HG02981 (cell line): Measurements from ENCODE around the gene CBFA2T2.

Experiments
- ATAC-seq: cut with Tn5 transposase; IDR thresholded peaks from one replicate; pipeline ENCODE4 v1.9.1; 2021; ENCODE audit warnings: mild to moderate bottlenecking, moderate library complexity; ENCODE audit not compliant: unreplicated experiment

Gene CBFA2T2

DNA sequence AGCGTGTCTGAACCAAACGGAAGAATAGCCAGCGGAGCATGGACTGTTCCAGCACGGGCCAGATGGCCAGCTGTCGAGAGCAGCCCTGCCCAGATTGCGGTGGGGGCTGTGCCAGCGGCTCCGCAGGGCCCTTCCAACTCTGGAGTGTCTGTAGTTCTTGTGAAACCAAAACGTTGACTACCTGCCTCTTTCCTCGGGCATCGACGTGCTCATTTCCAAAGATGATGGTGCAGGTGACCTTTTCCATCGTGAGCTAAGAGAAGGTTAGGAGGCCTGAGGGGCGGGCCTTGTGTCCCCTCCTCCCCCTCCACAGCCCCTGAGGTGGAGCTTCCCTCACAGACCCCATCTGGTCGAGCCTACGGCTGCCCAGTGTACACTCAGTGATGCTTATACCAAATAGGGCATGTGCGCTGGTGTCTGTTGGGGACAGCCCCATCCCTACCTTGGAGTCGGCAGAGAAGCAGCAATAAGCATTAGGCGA, 159.3 kb downstream of the CBFA2T2 start:
- no peak for ATAC-seq

DNA sequence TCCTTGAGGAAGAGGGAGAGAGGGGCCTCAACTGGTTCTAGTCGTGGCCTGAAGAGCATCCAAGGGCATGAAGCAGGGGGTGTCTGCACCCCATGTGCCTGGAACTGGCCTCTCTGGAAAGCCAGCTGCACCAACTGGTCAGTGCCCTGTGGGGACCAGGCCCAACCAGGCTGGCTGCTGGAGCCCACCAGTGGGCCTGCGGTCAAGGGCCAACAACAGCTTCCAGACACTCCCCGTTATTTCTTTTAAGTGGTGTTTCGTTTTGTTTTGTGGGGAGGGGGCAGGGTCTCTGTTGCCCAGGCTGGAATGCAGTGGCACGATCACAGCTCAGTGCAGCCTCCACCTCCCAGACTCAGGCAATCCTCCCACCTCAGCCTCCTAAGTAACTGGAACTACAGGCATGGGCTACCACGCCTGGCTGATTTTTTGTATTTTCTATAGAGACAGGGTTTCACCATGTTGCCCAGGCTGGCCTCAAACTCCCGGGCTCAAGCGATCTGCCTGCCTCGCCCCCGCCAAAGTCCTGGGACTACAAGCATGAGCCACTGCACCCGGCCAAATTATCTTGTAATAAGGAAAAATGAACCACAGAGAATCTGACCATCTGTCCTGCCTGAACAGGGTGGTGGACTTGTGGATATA, 160.3 kb downstream of the CBFA2T2 start:
- no peak for ATAC-seq

DNA sequence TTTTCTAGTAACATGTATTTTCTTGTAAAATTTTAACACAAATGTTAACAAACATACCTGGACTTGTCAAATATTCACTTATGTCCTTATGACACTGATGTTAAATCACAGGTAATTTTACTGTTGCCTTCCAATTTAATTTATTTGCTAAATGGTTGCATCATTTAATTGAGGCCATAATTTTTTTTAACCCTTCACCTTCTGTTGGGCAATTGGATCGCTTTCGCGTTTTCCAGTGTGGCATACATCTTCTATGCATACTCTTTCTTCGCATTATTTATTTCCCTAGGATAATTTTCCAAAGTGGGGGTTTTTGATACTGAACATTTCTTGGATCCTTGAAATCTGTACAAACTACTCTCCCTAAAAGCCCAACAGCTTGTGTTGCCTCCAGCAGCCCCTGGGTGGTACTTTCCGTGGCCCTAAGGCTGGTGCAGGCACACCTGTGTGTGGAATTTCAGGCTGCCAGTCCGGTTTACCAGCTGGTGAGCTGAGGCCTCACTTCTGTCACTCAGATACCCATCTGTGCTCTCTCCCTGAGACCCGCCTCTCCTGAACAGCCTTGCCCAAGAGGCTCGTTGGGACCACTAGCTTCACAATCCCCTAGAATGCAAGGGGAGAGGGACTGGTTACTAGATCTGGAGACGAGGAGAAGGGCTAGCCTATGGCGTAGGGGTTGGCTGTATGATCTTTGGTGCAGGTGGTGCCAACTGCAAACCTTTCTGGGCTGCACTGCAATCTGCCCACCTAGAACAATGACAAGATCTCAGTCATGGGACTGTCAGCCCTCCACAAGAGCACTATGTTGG, 161.1 kb downstream of the CBFA2T2 start:
- no peak for ATAC-seq

DNA sequence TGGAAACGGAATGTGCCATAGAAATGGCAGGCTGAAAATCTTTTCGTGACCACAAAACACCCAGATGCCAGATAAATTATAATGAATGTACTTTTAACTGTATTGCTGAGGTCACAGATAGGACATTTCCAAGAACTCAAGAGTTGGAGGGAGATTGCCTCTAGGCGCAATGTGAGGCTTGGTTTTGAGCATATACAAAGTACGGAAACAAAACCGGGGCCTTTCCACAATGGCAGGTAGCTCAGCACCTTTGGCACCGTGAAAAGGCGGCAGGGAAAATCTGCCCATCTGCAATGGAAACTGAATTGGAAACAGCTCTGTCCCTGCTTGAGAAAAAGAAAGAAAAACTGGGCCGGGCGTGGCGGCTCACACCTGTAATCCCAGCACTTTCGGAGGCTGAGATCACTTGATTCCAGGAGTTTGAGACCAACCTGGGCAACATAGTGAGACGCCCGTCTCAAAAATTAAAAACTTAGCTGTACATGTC, 161.7 kb downstream of the CBFA2T2 start:
- ATAC-seq, result no peak

DNA sequence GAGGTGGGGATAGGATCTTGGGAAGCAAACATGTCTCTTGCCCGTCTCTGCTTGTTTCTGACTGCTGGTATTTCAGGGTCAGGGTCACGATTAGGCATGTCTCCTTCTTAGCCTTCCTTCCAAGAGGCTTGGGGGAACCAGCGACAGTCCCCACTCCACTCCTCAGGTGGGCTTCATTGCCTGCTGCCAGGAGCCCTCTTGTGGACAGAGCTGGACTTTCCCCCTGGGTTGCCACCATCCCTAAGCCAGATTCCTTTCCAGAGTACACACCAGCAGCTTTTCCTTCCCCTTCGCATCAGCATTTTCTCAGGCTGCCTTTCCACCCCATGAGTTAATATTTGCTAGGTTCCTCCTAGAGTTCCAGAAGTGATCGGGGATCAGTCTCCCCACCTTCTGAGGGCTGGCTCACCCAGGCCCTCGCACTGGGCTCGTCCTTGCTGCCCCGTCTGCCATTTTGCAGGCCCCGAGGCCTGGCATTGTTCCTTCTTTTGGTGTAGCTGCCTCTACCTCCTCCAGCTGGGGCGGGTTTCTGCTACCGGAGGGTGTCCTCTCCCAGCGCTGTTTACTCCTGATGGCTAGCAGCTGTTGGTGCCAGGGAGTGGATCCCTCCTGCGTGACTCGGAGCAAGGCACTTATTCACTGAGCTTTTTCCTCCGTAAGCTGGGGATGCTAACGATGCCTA, 163.5 kb downstream of the CBFA2T2 start:
- ATAC-seq, result no peak

DNA sequence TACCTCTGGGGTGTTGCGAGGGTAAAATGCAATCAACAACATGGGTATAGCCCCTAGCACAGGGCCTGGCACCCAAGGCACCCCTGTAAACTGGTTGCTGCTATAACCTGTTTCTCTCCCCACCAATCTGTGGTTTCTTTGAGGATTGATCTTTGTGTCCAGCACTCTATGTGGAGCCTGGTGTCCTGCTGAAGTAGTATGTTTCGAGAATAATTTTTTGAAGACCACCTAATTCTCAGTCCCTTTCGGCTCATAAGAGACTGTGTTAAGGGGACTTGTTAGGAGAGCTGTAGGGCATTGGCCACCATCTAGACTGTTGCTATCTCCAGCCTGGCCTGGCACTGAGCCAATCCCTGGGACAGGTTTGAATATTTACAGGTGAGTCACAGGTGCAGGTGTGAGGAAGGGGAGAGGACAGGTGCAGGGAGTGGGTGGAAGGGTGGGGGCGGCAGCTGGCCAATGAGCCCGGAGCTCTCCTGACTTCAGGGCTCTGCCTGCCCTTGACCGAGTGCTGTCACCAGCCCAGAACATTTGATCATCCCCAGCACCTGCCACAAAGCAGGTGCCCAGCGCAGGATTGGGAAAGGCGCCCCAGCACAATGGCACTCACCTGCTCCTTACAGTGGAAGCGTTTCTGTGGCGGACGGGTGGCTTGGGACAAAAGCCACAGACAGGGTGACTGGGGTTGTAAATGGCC, 164.2 kb downstream of the CBFA2T2 start:
- ATAC-seq, result no peak

DNA sequence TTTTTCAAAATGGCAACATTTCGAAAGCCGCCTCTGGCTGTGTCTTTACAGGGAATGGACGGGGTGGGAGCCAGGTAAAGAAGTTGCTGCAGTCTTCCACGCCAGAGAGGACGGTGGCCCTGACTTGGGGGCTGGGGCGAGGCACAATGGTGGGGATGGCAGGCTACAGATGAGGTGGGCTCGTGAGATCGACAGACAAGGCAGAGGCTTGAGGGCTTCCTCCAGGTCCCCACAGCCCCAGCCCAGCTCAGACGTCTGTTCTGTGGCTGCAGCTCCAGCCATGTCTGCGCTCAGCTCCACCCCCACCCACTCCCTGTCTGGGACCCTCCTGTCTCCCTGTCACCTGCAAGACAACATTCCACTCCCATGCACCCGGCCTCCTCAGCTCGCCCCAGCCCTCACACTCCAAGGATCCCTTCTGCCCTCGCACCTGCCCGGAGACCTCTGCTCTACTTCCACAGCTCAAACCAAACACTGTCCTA, 164.8 kb downstream of the CBFA2T2 start:
- no peak for ATAC-seq

DNA sequence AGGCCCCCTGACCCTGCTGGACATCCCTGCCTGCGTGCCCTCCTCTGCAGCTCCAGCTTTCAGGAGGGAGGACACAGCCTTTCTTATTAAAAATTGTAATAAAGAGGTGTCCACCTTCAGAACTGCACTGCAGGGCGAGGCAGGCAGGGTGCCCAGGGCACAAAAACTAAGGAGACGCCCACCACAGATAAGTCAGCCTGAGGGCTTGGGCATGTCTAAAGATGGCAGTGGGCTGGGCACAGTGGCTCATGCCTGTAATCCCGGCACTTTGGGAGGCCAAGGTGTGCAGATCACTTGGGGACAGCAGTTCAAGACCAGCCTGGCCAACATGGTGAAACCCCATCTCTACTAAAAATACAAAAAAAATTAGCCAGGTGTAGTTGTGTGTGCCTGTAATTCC, 165.3 kb downstream of the CBFA2T2 start:
- no peak for ATAC-seq

DNA sequence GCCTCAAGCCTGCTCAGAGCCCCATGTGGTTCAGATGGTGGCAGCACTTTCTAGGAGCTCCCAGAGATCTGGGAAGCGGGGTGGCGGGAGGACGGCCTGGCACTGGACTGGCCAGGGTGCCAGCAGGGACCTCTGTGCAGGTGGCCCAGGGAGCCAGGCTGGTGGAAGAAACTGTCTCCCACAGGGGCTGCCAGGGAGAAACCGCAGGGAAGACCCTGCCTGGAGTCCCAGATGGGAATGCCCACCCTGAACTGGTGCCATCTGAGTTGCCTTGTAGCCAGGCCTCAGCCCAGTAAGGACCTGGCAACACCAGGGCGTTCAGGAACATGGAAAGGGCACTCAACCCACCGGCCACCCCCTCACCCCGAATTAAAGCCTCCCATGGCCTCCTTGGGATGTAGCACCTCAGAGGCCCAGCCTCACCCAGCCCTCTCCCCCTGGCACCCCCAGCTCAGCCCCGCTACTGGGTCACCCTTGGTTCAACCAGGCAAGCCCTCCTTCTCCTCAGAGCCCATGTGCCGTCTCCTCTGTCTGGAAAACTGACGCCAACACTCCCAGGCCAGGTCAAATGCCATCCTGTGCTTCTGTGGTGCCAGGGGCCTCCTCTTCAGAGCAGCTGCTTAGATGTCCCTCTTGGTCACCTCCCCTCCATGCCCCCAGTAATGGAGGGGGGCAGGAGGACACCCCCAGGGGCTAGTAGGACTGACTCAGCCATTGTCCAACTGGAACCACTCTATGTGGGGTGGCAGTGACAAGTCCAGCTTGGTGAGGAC, 166.3 kb downstream of the CBFA2T2 start:
- no peak for ATAC-seq

DNA sequence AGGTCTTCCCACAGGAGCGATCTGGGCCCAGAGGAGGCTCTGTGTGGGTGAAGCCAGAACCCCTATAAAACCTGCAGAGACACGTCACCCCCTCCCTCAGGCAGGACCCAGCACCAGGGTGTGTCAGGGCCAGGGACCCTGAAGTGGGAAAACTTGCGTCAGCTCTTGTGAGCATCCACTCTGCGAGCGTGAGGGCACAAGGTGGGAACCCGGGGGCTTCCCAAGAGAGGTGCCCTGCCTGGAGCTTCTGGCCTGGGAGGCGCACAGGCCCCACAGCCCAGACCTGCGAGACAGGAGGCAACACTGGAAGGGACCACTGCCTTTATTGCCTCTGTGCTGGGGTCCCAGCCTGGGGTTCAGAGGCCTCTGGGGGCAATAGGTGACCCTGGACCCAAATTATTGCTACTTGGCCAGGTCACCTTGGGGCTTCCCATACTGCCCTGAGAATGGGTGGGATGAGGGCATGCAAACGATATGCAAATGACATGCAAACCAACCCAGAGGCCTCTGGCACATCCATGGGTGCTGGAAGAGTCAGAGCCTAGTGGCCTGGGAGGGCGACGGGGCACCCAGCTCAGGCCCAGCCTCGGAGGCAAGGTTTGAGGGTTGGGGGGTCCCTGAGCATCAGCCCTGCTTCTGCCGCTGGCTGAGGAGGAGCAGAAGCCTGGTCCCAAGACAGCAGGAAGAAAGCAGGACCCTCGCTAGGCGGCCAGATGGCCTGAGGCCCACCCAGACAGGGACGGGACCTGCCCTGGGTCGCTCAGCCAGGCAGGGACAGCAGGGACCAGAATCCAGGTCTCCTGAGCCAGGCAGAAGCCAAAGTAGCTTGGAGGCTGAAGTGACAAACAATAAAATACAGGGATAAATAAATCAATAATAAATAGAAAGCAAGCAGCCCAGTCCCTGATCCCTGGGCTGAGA, 167.1 kb downstream of the CBFA2T2 start:
- ATAC-seq, result no peak

DNA sequence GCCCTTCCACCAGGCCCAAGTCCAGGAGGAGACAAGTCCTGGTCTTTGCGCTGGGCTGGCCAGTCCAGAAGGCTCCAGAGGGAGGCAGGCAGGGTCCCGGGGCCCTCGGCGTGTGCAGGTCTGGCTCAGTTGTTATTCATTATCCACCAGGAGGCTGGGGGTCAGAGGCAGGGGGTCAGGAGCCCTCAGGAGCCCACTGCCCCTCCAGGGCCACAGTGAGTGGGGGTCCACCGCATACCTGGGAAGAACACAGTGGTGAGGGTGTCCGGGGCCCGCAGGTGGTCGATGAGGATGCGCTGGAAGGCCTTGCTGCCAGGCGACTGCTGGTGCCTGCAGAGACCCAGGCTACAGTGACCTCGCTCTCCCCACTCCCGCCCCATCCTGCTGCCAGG, 167.8 kb downstream of the CBFA2T2 start:
- no peak for ATAC-seq

DNA sequence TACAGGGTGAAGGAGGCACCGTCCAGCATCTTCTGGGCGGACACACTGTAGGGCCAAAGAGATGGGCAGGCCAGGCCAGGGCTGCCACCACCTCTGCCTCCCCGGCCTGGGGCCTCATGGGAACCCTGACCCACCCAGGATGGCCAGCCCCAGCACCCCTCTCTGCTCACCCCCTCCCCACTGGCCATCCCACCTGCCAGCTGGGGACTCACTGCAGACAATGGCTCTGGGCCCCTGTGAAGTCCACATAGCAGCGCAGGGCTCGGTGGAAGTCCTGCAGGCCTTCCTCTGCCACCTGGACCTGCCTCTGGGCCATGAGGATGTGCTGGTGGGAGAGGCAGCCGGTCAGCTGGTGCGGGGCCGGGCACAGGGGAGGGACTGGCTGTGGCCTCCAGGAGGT, 168.6 kb downstream of the CBFA2T2 start:
- ATAC-seq, result no peak

DNA sequence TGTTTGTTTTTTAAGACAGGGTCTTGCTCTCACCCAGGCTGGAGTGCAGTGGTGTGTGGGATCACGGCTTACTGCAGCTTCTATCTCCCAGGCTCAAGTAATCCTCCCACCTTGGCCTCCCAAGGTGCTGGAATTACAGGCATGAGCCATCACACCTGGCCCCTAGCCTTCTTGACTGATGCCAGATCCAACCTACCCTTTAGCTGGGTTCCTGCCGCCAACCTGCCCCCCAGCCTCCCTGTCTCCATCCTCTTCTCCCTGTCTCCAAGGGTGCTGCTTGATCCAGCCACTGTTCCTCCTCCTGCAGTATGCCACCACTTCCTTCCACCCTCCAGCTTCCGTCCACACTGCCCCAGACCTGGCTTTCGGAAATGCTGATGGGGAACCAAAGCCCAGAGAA, 169.0 kb downstream of the CBFA2T2 start:
- ATAC-seq, result no peak

DNA sequence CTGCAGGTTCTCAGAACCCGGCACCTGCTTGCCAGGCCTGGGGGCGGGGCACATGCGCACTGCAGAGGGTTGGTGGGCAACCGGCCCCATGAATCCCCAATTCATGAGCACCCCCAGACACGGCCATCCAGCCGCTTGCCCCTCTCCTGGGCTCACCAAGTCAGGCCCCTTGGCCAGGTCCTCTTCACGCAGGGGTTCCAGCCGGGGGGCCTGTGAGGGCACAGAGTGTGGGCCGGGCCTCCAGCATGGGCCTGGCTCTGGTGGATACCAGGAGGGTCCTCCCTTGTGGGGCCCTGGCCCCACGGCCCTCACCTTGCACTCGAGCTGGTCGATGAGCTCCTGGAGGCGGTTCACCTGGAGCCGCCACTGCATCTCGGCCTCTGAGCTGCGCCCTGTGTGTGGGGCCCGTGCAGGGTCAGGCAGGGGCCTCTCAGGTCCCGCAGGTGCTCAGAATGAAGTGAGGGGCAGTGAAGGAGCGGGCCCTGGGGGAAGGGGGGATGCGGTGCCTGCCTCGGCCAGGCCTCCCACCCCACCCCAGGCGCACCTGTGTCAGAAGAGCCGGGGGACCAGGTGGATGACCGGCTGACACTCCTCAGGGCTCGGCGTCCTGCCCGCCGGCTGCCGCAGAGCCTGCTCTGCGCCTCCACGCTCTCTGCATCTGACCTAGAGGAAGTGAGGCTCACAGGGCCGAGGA, 169.6 kb downstream of the CBFA2T2 start:
- ATAC-seq, result no peak

DNA sequence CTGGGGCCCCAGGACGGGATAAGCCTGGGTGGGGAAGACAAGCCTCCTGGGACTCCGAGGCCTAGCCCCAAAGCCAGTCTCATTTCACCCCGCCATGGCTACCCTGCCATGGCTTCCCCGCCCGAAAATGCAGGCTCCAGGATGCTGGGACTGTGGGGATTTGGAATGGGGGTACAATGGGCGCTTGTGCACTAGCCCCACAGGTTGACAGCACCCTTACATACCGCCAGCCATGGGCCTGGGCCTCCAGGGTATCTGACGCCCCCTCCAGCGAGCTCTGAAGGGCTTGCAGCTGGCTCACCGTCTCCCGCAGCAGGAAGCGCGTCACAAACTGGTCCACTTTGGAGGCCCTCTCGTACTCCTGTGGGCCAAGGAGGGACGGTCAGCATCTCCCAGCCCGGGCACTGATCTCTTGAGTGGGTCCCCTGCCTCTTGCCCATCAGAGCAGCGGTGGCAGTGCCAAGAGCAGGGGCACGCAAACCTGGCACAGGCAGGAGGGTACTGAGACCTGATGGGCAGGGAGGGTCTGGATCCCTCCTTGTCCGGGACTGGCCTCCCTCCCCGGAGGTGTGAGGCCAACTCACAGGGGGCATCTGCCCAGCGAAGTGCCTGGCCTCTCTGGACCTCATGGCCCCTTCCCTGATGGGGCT, 170.3 kb downstream of the CBFA2T2 start:
- no peak for ATAC-seq

DNA sequence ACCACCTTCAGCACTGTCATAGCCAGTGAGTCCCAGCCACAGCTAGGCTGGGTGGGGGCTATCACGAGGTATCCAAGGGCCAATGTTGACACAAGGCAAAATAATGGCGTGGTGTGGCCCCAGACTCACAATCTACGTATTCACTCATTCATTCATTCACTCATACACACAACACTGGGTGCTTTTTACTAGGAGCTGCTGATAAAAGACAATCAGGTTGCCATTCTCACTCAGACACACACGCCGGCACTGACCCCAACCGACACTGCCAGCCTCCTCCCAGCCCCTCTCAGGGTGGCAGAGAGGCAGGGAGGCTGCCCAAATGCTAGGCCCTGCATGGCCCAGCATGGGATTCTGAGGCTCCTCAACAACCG, 170.8 kb downstream of the CBFA2T2 start:
- no peak for ATAC-seq

DNA sequence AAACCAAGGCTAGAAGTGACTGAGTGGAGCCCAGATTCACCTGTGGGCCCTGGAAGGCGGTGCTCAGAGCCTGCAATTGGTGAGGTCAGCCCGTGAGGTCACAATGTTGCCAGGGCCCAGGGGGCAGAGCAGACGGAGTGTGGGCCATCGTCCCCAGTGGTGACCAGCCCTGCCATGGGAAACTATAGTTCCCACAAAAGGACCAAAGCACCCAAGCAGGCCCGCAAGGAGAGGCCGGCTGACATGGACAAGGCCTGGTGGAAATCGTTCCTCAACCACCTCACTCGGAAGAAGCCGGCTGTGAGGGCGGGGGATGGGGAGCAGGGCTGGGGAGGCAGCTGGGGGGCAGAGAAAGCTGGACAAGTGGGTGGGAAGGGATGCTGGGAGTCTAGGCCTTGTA, 172.3 kb downstream of the CBFA2T2 start, which contains the start of gene C20orf144:
Gene C20orf144 (plus strand): TSS at position 156 of the 400 bp plus-strand sequence. CDS start 19 bp downstream, at position 175.
- ATAC-seq, result no peak
